H1 (cell line): ENCODE measurements around the gene POU6F2. TPM values are rescaled to one million over a fixed set of nuclear protein-coding genes. Genes with fewer than 3 reads are reported as not detected.

Source experiments
- CTCF ChIA-PET: fragments of 300-600 bp; sonication (Branson Sonifier 250); formaldehyde crosslinking; loops from one replicate; lab custom pipeline; 2021; ENCODE audit not compliant: partially characterized antibody; lab: Charles Lee
- POLR2A ChIA-PET: fragments of 300-600 bp; sonication (Branson Sonifier 250); formaldehyde crosslinking; loops from one replicate; lab custom pipeline; 2021; ENCODE audit warnings: inconsistent platforms; ENCODE audit not compliant: partially characterized antibody; lab: Charles Lee
- DNase-seq, 2 experiments: peaks; one replicate each; pipeline versions ENCODE4 v3.0.0 to v3.0.0-alpha.2; 2010 to 2022; ENCODE audit warnings: low spot score in 2 of 2, low read depth in 1 of 2, mixed read lengths in 1 of 2
- FAIRE-seq: peaks from 2 replicates; lab custom pipeline; 2011; peaks lifted over from hg19 to GRCh38; lab: Jason Lieb, UNC
- H2AFZ ChIP-seq: 2 replicates; pipeline ENCODE4 v1.8.1; 2012; ENCODE audit warnings: low read length, inconsistent platforms
- H2AK5ac ChIP-seq: 2 replicates; pipeline ENCODE4 v1.6.1; 2013; ENCODE audit warnings: low read depth, low read length
- H2BK120ac ChIP-seq: replicated peaks from 2 replicates; pipeline ENCODE3; 2013; ENCODE audit warnings: low read depth, low read length, inconsistent platforms
- H2BK12ac ChIP-seq: 2 replicates; pipeline ENCODE4 v1.6.1; 2013; ENCODE audit warnings: low read depth, low read length
- H2BK15ac ChIP-seq: 2 replicates; pipeline ENCODE4 v1.6.1; 2013; ENCODE audit warnings: low read length
- H2BK20ac ChIP-seq: 2 replicates; pipeline ENCODE4 v1.6.1; 2013; ENCODE audit warnings: low read length
- H2BK5ac ChIP-seq: 2 replicates; pipeline ENCODE4 v1.6.1; 2013; ENCODE audit warnings: low read depth, low read length
- H3K14ac ChIP-seq: 2 replicates; pipeline ENCODE4 v1.6.1; 2013; ENCODE audit warnings: inconsistent platforms; ENCODE audit not compliant: insufficient read length
- H3K18ac ChIP-seq: 2 replicates; pipeline ENCODE4 v1.6.1; 2013; ENCODE audit warnings: low read length; ENCODE audit errors: extremely low read depth
- H3K23ac ChIP-seq: 2 replicates; pipeline ENCODE4 v1.6.1; 2013; ENCODE audit warnings: inconsistent platforms; ENCODE audit not compliant: insufficient read length
- H3K23me2 ChIP-seq: 2 replicates; pipeline ENCODE4 v1.6.1; 2013; ENCODE audit warnings: low read depth, low read length
- H3K27ac ChIP-seq: 2 replicates; pipeline ENCODE4 v1.6.1; 2011; ENCODE audit warnings: low read depth, low read length, inconsistent platforms
- H3K27me3 ChIP-seq, 4 experiments: replicated peaks in 1 of 4; 1 replicate in 1 of 4; 2 replicates in 3 of 4; pipeline versions ENCODE4 v1.6.1 to v1.8.1; 2011 to 2013; ENCODE audit warnings: low read length in 3 of 4, mild to moderate bottlenecking in 3 of 4, inconsistent platforms in 2 of 4, mixed read lengths in 2 of 4, moderate library complexity in 1 of 4; ENCODE audit not compliant: control insufficient read depth in 3 of 4, insufficient read depth in 3 of 4; ENCODE audit errors: extremely low read depth in 1 of 4
- H3K36me3 ChIP-seq, 4 experiments: 2 replicates each; pipeline versions ENCODE4 v1.6.1 to v1.8.1; 2011 to 2013; ENCODE audit warnings: mild to moderate bottlenecking in 4 of 4, low read length in 3 of 4, moderate library complexity in 2 of 4, control low read depth in 1 of 4, inconsistent platforms in 1 of 4; ENCODE audit not compliant: insufficient read depth in 4 of 4, control insufficient read depth in 2 of 4
- H3K4ac ChIP-seq: replicated peaks from 2 replicates; pipeline ENCODE3; 2013; ENCODE audit warnings: low read length, low read depth, mixed read lengths, inconsistent platforms; ENCODE audit not compliant: insufficient read length
- H3K4me1 ChIP-seq, 4 experiments: replicated peaks in 1 of 4; 1 replicate in 1 of 4; 2 replicates in 3 of 4; pipeline versions ENCODE4 v1.6.1 to v1.8.1; 2011 to 2013; ENCODE audit warnings: low read length in 3 of 4, inconsistent platforms in 2 of 4, mixed read lengths in 1 of 4; ENCODE audit not compliant: insufficient read depth in 4 of 4, control insufficient read depth in 3 of 4
- H3K4me2 ChIP-seq, 2 experiments: 2 replicates each; pipeline versions ENCODE4 v1.6.1 to v1.8.1; 2011 to 2013; ENCODE audit warnings: low read depth in 2 of 2, low read length in 2 of 2, control low read depth in 1 of 2, inconsistent platforms in 1 of 2, mild to moderate bottlenecking in 1 of 2; ENCODE audit not compliant: insufficient read depth in 1 of 2
- H3K4me3 ChIP-seq, 4 experiments: fragments of 200-600, 300-600 bp in 1 of 4; sonication (generic), shearing (Covaris generic), sonication (Bioruptor Twin) in 1 of 4; 2 replicates each; pipeline versions ENCODE4 v1.5.1 to v1.8.1; 2011 to 2016; ENCODE audit warnings: low read length in 4 of 4, low read depth in 3 of 4, control low read depth in 2 of 4, inconsistent platforms in 2 of 4, mild to moderate bottlenecking in 2 of 4, mixed read lengths in 1 of 4, moderate library complexity in 1 of 4; ENCODE audit not compliant: insufficient read depth in 2 of 4; ENCODE audit errors: extremely low read depth in 1 of 4
- H3K56ac ChIP-seq: replicated peaks from 2 replicates; pipeline ENCODE3; 2013; ENCODE audit warnings: low read depth, mild to moderate bottlenecking, mixed read lengths, low read length, inconsistent platforms; ENCODE audit not compliant: insufficient read length
- H3K79me1 ChIP-seq: 2 replicates; pipeline ENCODE4 v1.6.1; 2013; ENCODE audit warnings: low read depth, low read length, control low read depth
- H3K79me2 ChIP-seq, 2 experiments: 2 replicates each; pipeline versions ENCODE4 v1.6.1 to v1.8.1; 2012 to 2013; ENCODE audit warnings: low read length in 2 of 2, mild to moderate bottlenecking in 2 of 2, inconsistent platforms in 1 of 2; ENCODE audit not compliant: insufficient read depth in 2 of 2, control insufficient read depth in 1 of 2
- H3K9ac ChIP-seq, 4 experiments: replicated peaks in 1 of 4; 1 replicate in 1 of 4; 2 replicates in 3 of 4; pipeline versions ENCODE4 v1.6.1 to v1.8.1; 2011 to 2013; ENCODE audit warnings: low read depth in 3 of 4, low read length in 3 of 4, control low read depth in 2 of 4, mild to moderate bottlenecking in 2 of 4, moderate library complexity in 2 of 4, inconsistent platforms in 1 of 4; ENCODE audit errors: extremely low read depth in 1 of 4
- H3K9me3 ChIP-seq, 2 experiments: 2 replicates each; pipeline versions ENCODE4 v1.6.1 to v1.8.1; 2012 to 2013; ENCODE audit warnings: mild to moderate bottlenecking in 2 of 2, moderate library complexity in 2 of 2, control low read depth in 1 of 2, inconsistent platforms in 1 of 2, low read depth in 1 of 2, low read length in 1 of 2, mixed read lengths in 1 of 2; ENCODE audit not compliant: insufficient read depth in 2 of 2
- H4K20me1 ChIP-seq, 2 experiments: replicated peaks in 1 of 2; 2 replicates each; pipeline versions ENCODE3 to v1.8.1; 2011 to 2013; ENCODE audit warnings: inconsistent platforms in 2 of 2, low read length in 2 of 2, mild to moderate bottlenecking in 1 of 2; ENCODE audit not compliant: insufficient read depth in 2 of 2, control insufficient read depth in 1 of 2
- H4K5ac ChIP-seq: 2 replicates; pipeline ENCODE4 v1.6.1; 2013; ENCODE audit warnings: low read length, low read depth, mixed read lengths, inconsistent platforms; ENCODE audit not compliant: insufficient read length
- H4K8ac ChIP-seq: 2 replicates; pipeline ENCODE4 v1.8.0; 2013; ENCODE audit warnings: mild to moderate bottlenecking, moderate library complexity, low read length, inconsistent platforms; ENCODE audit not compliant: insufficient read depth; ENCODE audit errors: extremely low read depth
- H4K91ac ChIP-seq: replicated peaks from 2 replicates; pipeline ENCODE3; 2013; ENCODE audit warnings: low read length, mixed read lengths, inconsistent platforms; ENCODE audit not compliant: insufficient read length
- CEBPB ChIP-seq: IDR thresholded peaks from 2 replicates; pipeline ENCODE4 v1.6.1; 2012; ENCODE audit warnings: low read depth, low read length
- PHF8 ChIP-seq: fragments of 200-600 bp; sonication (generic); conservative IDR thresholded peaks from 2 replicates; pipeline ENCODE4 v1.7.1; 2012; ENCODE audit warnings: low read depth, mild to moderate bottlenecking, inconsistent platforms, low read length, moderate library complexity
- WGBS, 2 experiments: shearing (Covaris generic) in 1 of 2; methylation state at CpG; one replicate each; pipeline versions ENCODE4 v1.1.6 to v1.1.7; 2013 to 2015; ENCODE audit warnings: low lambda C conversion rate in 2 of 2, mixed read lengths in 2 of 2, inconsistent platforms in 1 of 2, low coverage in 1 of 2, missing lambda C conversion rate in 1 of 2; ENCODE audit not compliant: insufficient replicate concordance in 2 of 2, insufficient coverage in 1 of 2, insufficient read length in 1 of 2; ENCODE audit errors: extremely low coverage in 1 of 2, missing lambda C conversion rate in 1 of 2; 5-methylcytosine and 5-hydroxymethylcytosine counted together
- polyA plus RNA-seq, 7 experiments: library from polyadenylated mRNA; depleted of rRNA in 3 of 7; stranded (reverse) in 5 of 7; unstranded in 2 of 7; fragments of >200 nt in 5 of 7; fragments of 200-250 nt in 2 of 7; gene quantifications; 1 replicate in 5 of 7; 2 replicates in 1 of 7; 4 replicates in 1 of 7; pipeline versions ENCODE4 v1.2.1 to v1.2.3, GENCODE V29; 2011 to 2013; ENCODE audit warnings: missing spikeins in 2 of 7, mixed read lengths in 2 of 7
- total RNA-seq: library from RNA; stranded (reverse); fragmentation: NEBNext Ultra II Directional; extraction: Animal tissue kit (Norgen Biotek cat#: 25700); gene quantifications from 2 replicates; pipeline ENCODE4 v1.2.1, GENCODE V29; 2021

Gene POU6F2
- total and polyA plus RNA-seq, 2 of the 8 experiments (the other 6 are each of a cell fraction or from before 2014, with no cell fraction given), result 1.1 to 2.0 TPM

GRCh38 chr7:39461263-39461820, 483.6 kb downstream of the POU6F2 start:
- TF ChIP-seq CEBPB, result 0 out of 2 replicates have a peak, but pooled peaks have one; percentile 7
- no peak for TF ChIP-seq PHF8
- CTCF ChIA-PET, result interaction anchor here (0.6 to 1.9 kb wide), 8 partner anchors 9 to 532 kb away, joined by 3 to 5 read pairs (median 3); no protein-coding TSS in a partner anchor
- no peak overlapping the region for H3K56ac ChIP-seq
- no peaks in the 10 kb centered on the region for H3K79me2 ChIP-seq
- no peak overlapping the region for H3K4me2 ChIP-seq
- H2BK15ac ChIP-seq, result no peak overlapping the region
- H4K20me1 ChIP-seq, result no peaks in the 10 kb centered on the region
- H3K23ac ChIP-seq, result no peak overlapping the region
- no peaks in the 10 kb centered on the region for H3K9me3 ChIP-seq
- no peak overlapping the region for H4K91ac ChIP-seq
- H2BK20ac ChIP-seq, result no peak overlapping the region
- DNase-seq (no peak), FAIRE-seq (no peak)
- no peak overlapping the region for H3K14ac ChIP-seq
- no peak overlapping the region for H3K9ac ChIP-seq
- no peak overlapping the region for H2AK5ac ChIP-seq
- H3K27ac ChIP-seq, result no peak overlapping the region
- H3K18ac ChIP-seq, result no peak overlapping the region
- no peak overlapping the region for H3K4me3 ChIP-seq
- no peaks in the 10 kb centered on the region for H3K79me1 ChIP-seq
- no peak overlapping the region for H2BK120ac ChIP-seq
- WGBS, 2 experiments, result 92% methylated on average over 4 of the region's 4 CpGs; no CpG with 5 or more reads in 1 of the 2 experiments
- H4K5ac ChIP-seq, result no peak overlapping the region
- H2BK5ac ChIP-seq, result no peak overlapping the region
- H3K4me1 ChIP-seq, result peaks cover 0 to 4% (median 2%) of the 10 kb centered on the region in 4 experiments
- no peak overlapping the region for H4K8ac ChIP-seq
- H3K36me3 ChIP-seq, result no peaks in the 10 kb centered on the region
- POLR2A ChIA-PET, result interaction anchor here (0.6 kb wide), 1 partner anchor 13 kb away, joined by 3 read pairs; no protein-coding TSS in a partner anchor
- H2AFZ ChIP-seq, result no peak overlapping the region
- no peak overlapping the region for H2BK12ac ChIP-seq
- H3K27me3 ChIP-seq, result no peaks in the 10 kb centered on the region
- H3K4ac ChIP-seq, result no peak overlapping the region
- H3K23me2 ChIP-seq, result no peaks in the 10 kb centered on the region
